ENCODE measurements around the gene U2AF2. TPM values are rescaled to one million over a fixed set of nuclear protein-coding genes. Genes with fewer than 3 reads are reported as not detected.

The U2AF2 gene
- total and polyA plus RNA-seq, 4 experiments from 2014 or later, result 1.3 to 259 (median 135) TPM

DNA sequence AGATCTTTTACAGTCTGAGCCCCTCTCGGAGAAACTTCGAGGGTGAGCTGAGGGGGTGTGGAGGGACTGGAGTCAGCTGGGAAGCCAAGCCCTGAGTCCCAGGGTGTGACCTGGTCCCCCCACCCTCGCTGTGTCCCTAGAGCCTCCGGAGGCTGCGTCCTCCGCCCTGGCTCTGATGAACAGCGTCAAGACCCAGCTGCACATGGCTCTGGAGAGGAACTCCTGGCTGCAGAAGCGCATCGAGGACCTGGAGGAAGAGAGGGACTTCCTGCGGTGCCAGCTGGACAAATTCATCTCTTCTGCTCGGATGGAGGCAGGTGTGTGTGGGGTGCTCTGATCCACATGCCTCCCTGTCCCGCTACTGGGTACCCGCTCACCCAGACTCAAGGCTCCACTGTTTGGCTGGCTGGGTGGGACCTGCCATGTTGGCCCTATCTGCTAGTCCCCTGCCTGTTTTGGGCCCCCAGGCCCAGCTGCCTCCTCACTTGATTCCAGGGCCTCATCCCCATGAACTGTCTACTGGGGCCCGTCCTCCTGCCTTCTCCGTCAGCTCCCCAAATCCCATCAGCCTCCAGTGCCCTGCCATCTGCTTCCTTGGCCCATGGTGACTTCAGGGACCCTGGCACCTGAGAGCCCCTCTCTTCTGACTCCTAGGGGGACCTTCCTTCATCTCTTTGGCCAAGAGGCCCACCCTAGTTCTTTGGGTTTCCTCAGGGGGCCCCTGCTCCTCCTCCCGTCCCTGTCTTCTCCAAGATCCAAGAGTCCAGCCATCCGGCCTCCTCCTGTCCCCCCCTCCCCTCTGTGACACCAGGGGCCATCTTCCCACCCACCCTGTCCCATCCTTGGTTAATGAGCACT is 5.3 kb upstream of the U2AF2 start:
- peak in 1 of 5 donors; percentile 38 for DNase-seq
- CTCF ChIA-PET (ENCODE audit: partially characterized antibody), result interaction anchor here (1.4 kb wide), 1 partner anchor 17 kb away, joined by 5 read pairs; no protein-coding TSS in a partner anchor
- Mint-ChIP-seq H3K27ac (peak overlapping the region in 3 of 7 donors; percentile 55 to 70 (median 60)), H3K27me3 (no peaks in the 10 kb centered on the region), H3K9me3 (peaks cover 0 to 6% (median 0%) of the 10 kb centered on the region in 8 donors), H3K4me3 (peak overlapping the region in 6 of 8 donors; percentile 26 to 79 (median 64)), H3K36me3 (peaks cover 4 to 15% of the 10 kb centered on the region in 2 donors), H3K4me1 (peaks cover 9 to 41% (median 16%) of the 10 kb centered on the region in 4 donors)
- Histone ChIP-seq H3K27ac (ENCODE audit: low read depth, low read length) (no peak overlapping the region), H3K4me3 (ENCODE audit: low read length in 2 of 2) (no peak overlapping the region), H3K36me3 (ENCODE audit: insufficient read depth, low read length) (peaks cover 7% of the 10 kb centered on the region), H3K4me1 (ENCODE audit: insufficient read depth, low read length) (peaks cover 30% of the 10 kb centered on the region), H3K9me3 (ENCODE audit: control insufficient read depth in 1 of 2, low read length in 2 of 2) (no peaks in the 10 kb centered on the region), H3K27me3 (ENCODE audit: insufficient read depth, low read length) (no peaks in the 10 kb centered on the region)
- POLR2A ChIA-PET (ENCODE audit: partially characterized antibody), result interaction anchor here (0.9 to 1.6 kb wide), 4 partner anchors 14 to 33 kb away, joined by 3 to 7 read pairs (median 4); no protein-coding TSS in a partner anchor
- intact Hi-C loops (cut with micrococcal nuclease), result loop anchor here (10.0 kb wide), 2 partner anchors 1205 to 1545 kb away; partner anchors contain the start of genes LENG8, NDUFA3 and OSCAR

DNA sequence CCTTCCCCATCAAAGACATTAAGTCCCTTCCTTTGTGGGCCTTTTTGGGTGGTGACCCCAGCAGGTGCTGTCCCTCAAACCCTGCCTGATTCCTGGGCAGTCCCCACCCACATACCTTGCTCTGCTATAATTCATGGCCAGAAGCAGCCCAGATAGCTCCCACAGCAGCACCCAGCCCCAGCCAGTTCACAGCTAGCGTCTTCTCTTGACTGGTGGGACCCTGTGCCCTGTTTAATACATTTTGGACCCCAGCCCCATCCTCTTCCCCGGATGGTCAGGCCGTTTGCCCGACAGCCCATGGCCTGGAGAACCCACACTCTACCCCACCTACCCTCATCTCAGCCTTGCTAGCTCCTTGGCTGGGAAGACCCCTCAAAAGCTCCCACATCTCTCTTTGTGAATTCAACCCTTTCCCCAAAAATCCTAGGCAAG is 4.7 kb upstream of the U2AF2 start:
- Histone ChIP-seq H3K9me3 (ENCODE audit: control insufficient read depth in 1 of 2, low read length in 2 of 2) (no peaks in the 10 kb centered on the region), H3K36me3 (ENCODE audit: insufficient read depth, low read length) (peaks cover 4% of the 10 kb centered on the region), H3K27ac (ENCODE audit: low read depth, low read length) (no peak overlapping the region), H3K4me1 (ENCODE audit: insufficient read depth, low read length) (peaks cover 25% of the 10 kb centered on the region), H3K4me3 (ENCODE audit: low read length in 2 of 2) (no peak overlapping the region), H3K27me3 (ENCODE audit: insufficient read depth, low read length) (no peaks in the 10 kb centered on the region)
- H3K4me3 Mint-ChIP-seq, result peak overlapping the region in 5 of 8 donors; percentile 1 to 74 (median 40)
- peaks cover 4 to 18% of the 10 kb centered on the region in 2 donors for H3K36me3 Mint-ChIP-seq
- POLR2A ChIA-PET (ENCODE audit: partially characterized antibody), result interaction anchor here (0.9 to 1.6 kb wide), 4 partner anchors 15 to 34 kb away, joined by 3 to 7 read pairs (median 4); no protein-coding TSS in a partner anchor
- CTCF ChIA-PET (ENCODE audit: partially characterized antibody), result interaction anchor here (1.4 kb wide), 1 partner anchor 17 kb away, joined by 5 read pairs; no protein-coding TSS in a partner anchor
- peaks cover 8 to 40% (median 15%) of the 10 kb centered on the region in 4 donors for H3K4me1 Mint-ChIP-seq
- H3K27me3 Mint-ChIP-seq, result no peaks in the 10 kb centered on the region
- intact Hi-C loops (cut with micrococcal nuclease), result loop anchor here (10.0 kb wide), 2 partner anchors 1205 to 1545 kb away; partner anchors contain the start of genes LENG8, NDUFA3 and OSCAR
- H3K27ac Mint-ChIP-seq, result peak overlapping the region in 1 of 7 donors; percentile 60
- no peak for DNase-seq
- peaks cover 0 to 6% (median 0%) of the 10 kb centered on the region in 8 donors for H3K9me3 Mint-ChIP-seq

DNA sequence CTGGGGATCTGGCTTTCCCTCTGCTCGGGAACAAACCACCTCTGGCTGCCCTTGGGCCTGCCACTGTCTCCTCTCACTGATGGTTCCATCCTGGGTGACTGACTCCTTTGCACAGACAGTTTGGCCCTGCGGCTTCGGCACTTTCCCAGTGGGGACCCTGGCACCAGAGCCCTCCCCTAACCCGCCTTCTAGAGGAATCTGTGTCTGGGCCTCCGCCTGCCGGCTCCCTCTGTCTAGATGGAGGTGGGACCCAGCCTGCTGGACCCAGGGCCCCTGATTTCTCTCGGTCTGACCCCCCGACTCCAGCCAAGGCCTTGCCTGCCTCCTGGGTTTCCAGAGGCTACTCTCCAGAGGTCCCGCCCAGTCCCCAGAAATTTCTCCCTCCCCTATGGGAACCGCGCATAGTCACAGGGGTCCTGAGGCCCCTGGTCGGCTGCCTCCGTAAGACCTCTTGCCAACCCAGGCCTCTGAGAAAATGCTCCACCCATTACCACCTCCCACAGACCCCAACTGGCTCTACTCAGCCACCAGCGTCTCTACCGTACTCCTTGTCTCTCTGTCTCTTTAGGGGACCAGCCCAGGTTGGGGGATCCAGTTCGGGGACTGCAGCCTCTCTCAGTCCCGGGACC is 4.1 kb upstream of the U2AF2 start:
- peaks cover 0 to 18% of the 10 kb centered on the region in 2 donors for H3K36me3 Mint-ChIP-seq
- CTCF ChIA-PET (ENCODE audit: partially characterized antibody), result no interaction called here
- peaks cover 0 to 6% (median 0%) of the 10 kb centered on the region in 8 donors for H3K9me3 Mint-ChIP-seq
- peaks cover 7 to 40% (median 13%) of the 10 kb centered on the region in 4 donors for H3K4me1 Mint-ChIP-seq
- no peaks in the 10 kb centered on the region for H3K27me3 Mint-ChIP-seq
- peak overlapping the region in 1 of 7 donors; percentile 60 for H3K27ac Mint-ChIP-seq
- peak overlapping the region in 2 of 8 donors; percentile 59 to 74 for H3K4me3 Mint-ChIP-seq
- Histone ChIP-seq H3K9me3 (ENCODE audit: control insufficient read depth in 1 of 2, low read length in 2 of 2) (no peaks in the 10 kb centered on the region), H3K36me3 (ENCODE audit: insufficient read depth, low read length) (no peaks in the 10 kb centered on the region), H3K27ac (ENCODE audit: low read depth, low read length) (no peak overlapping the region), H3K4me3 (ENCODE audit: low read length in 2 of 2) (no peak overlapping the region), H3K4me1 (ENCODE audit: insufficient read depth, low read length) (peaks cover 27% of the 10 kb centered on the region), H3K27me3 (ENCODE audit: insufficient read depth, low read length) (no peaks in the 10 kb centered on the region)
- DNase-seq, result peak in 1 of 5 donors; percentile 35
- intact Hi-C loops (cut with micrococcal nuclease), result loop anchor here (10.0 kb wide), 2 partner anchors 1206 to 1546 kb away; partner anchors contain the start of genes LENG8, NDUFA3 and OSCAR
- POLR2A ChIA-PET (ENCODE audit: partially characterized antibody), result interaction anchor here (0.9 kb wide), 2 partner anchors 15 to 25 kb away, joined by 3 to 4 read pairs; no protein-coding TSS in a partner anchor

DNA sequence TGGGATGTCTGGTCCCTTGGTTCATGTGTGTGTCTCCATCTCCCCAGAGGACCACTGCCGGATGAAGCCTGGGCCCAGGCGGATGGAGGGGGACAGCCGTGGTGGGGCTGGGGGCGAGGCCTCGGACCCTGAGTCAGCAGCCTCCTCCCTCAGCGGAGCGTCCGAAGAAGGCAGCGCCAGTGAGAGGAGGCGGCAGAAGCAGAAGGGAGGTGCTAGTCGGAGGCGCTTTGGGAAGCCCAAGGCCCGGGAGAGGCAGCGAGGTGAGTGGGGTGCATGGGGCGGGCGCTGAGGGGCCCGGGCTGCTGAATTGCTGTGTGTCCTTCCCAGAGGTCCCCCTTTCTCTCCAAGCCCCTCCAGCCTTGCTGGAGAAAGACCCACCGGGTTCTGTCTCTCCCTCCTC is 3.6 kb upstream of the U2AF2 start:
- POLR2A ChIA-PET (ENCODE audit: partially characterized antibody), result no interaction called here
- H3K4me3 Mint-ChIP-seq, result peak overlapping the region in 2 of 8 donors; percentile 39 to 59
- intact Hi-C loops (cut with micrococcal nuclease), result loop anchor here (10.0 kb wide), 2 partner anchors 1206 to 1546 kb away; partner anchors contain the start of genes LENG8, NDUFA3 and OSCAR
- peaks cover 10 to 45% (median 18%) of the 10 kb centered on the region in 4 donors for H3K4me1 Mint-ChIP-seq
- no peaks in the 10 kb centered on the region for H3K27me3 Mint-ChIP-seq
- no peak overlapping the region for H3K27ac ChIP-seq (ENCODE audit: low read depth, low read length)
- no peaks in the 10 kb centered on the region for H3K27me3 ChIP-seq (ENCODE audit: insufficient read depth, low read length)
- H3K36me3 Mint-ChIP-seq, result peaks cover 0 to 22% of the 10 kb centered on the region in 2 donors
- no peak overlapping the region for H3K4me3 ChIP-seq (ENCODE audit: low read length in 2 of 2)
- peaks cover 0 to 6% (median 0%) of the 10 kb centered on the region in 8 donors for H3K9me3 Mint-ChIP-seq
- H3K27ac Mint-ChIP-seq, result no peak overlapping the region
- CTCF ChIA-PET (ENCODE audit: partially characterized antibody), result no interaction called here
- no peaks in the 10 kb centered on the region for H3K9me3 ChIP-seq (ENCODE audit: control insufficient read depth in 1 of 2, low read length in 2 of 2)
- no peaks in the 10 kb centered on the region for H3K36me3 ChIP-seq (ENCODE audit: insufficient read depth, low read length)
- DNase-seq, result peak in 1 of 5 donors; percentile 27
- peaks cover 32% of the 10 kb centered on the region for H3K4me1 ChIP-seq (ENCODE audit: insufficient read depth, low read length)

- peak in 1 of 5 donors; percentile 46 for DNase-seq
- Histone ChIP-seq H3K4me1 (ENCODE audit: insufficient read depth, low read length) (peaks cover 39% of the 10 kb centered on the region), H3K36me3 (ENCODE audit: insufficient read depth, low read length) (no peaks in the 10 kb centered on the region), H3K4me3 (ENCODE audit: low read length in 2 of 2) (no peak overlapping the region), H3K27me3 (ENCODE audit: insufficient read depth, low read length) (no peaks in the 10 kb centered on the region), H3K9me3 (ENCODE audit: control insufficient read depth in 1 of 2, low read length in 2 of 2) (no peaks in the 10 kb centered on the region), H3K27ac (ENCODE audit: low read depth, low read length) (no peak overlapping the region)
- ChIA-PET CTCF (ENCODE audit: partially characterized antibody) (interaction anchor here (0.7 to 2.1 kb wide), 11 partner anchors 10 to 493 kb away, joined by 3 to 29 read pairs (median 3); partner anchors contain the start of gene ZNF865), POLR2A (ENCODE audit: partially characterized antibody) (interaction anchor here (0.7 to 6.3 kb wide), 4 partner anchors 9 to 53 kb away, joined by 3 to 91 read pairs (median 57); partner anchors contain the start of genes FIZ1, ZNF524, ZNF580 and ZNF581)
- peak overlapping the region in 2 of 7 donors; percentile 44 to 53 for H3K27ac Mint-ChIP-seq
- no peaks in the 10 kb centered on the region for H3K27me3 Mint-ChIP-seq
- intact Hi-C loops (cut with micrococcal nuclease), result loop anchor here (1.0 to 10.0 kb wide), 4 partner anchors 20 to 1548 kb away; partner anchors contain the start of genes KMT5C, LENG8, NDUFA3 and OSCAR
- peaks cover 0 to 9% (median 0%) of the 10 kb centered on the region in 8 donors for H3K9me3 Mint-ChIP-seq
- peaks cover under 1 to 29% of the 10 kb centered on the region in 2 donors for H3K36me3 Mint-ChIP-seq
- peaks cover 15 to 51% (median 27%) of the 10 kb centered on the region in 4 donors for H3K4me1 Mint-ChIP-seq
- H3K4me3 Mint-ChIP-seq, result no peak overlapping the region
Observed at GRCh38 chr19:55652311-55653128, 2.3 kb upstream of the U2AF2 start.
